T-helper 2 cell treated with Interferon-gamma antibody and Interleukin-4, amounts not matched to agents 5 μg/mL and 100 μg/mL, for 36 hours (primary cell): ENCODE results near the gene DLX4.

ENCODE experiments used
- DNase-seq: peaks from one replicate; pipeline ENCODE4 v3.0.0; 2021; ENCODE audit warnings: low spot score
- H3K27ac Mint-ChIP-seq: one replicate; pipeline ENCODE4 v1.8.0; 2021; ENCODE audit warnings: mild to moderate bottlenecking, mixed read lengths
- H3K27me3 Mint-ChIP-seq: one replicate; pipeline ENCODE4 v1.8.0; 2021; ENCODE audit warnings: low read depth, mixed read lengths
- H3K36me3 Mint-ChIP-seq: one replicate; pipeline ENCODE4 v1.8.0; 2021; ENCODE audit warnings: low read depth, mixed read lengths
- H3K4me1 Mint-ChIP-seq: one replicate; pipeline ENCODE4 v1.8.0; 2021; ENCODE audit warnings: low read depth, mixed read lengths
- H3K4me3 Mint-ChIP-seq: one replicate; pipeline ENCODE4 v1.8.0; 2022; ENCODE audit warnings: mild to moderate bottlenecking, moderate library complexity, mixed read lengths
- H3K9me3 Mint-ChIP-seq: one replicate; pipeline ENCODE4 v1.8.0; 2021; ENCODE audit warnings: mixed read lengths

DLX4 gene

GRCh38 chr17:49992933-49993422, 24.0 kb downstream of the DLX4 start:
- no peaks in the 10 kb centered on the region for H3K9me3 Mint-ChIP-seq
- peak overlapping the region; percentile 49 for H3K4me3 Mint-ChIP-seq
- peaks cover 83% of the 10 kb centered on the region for H3K27me3 Mint-ChIP-seq
- DNase-seq = no peak
- H3K27ac Mint-ChIP-seq = no peak overlapping the region
- no peaks in the 10 kb centered on the region for H3K36me3 Mint-ChIP-seq
- H3K4me1 Mint-ChIP-seq = peaks cover 19% of the 10 kb centered on the region

GRCh38 chr17:49993423-49994060, 24.6 kb downstream of the DLX4 start:
- H3K4me3 Mint-ChIP-seq = peak overlapping the region; percentile 79
- H3K27me3 Mint-ChIP-seq = peaks cover 80% of the 10 kb centered on the region
- peaks cover 22% of the 10 kb centered on the region for H3K4me1 Mint-ChIP-seq
- H3K27ac Mint-ChIP-seq = peak overlapping the region; percentile 28
- H3K9me3 Mint-ChIP-seq = no peaks in the 10 kb centered on the region
- no peaks in the 10 kb centered on the region for H3K36me3 Mint-ChIP-seq
- peak; percentile 29 for DNase-seq

DNA sequence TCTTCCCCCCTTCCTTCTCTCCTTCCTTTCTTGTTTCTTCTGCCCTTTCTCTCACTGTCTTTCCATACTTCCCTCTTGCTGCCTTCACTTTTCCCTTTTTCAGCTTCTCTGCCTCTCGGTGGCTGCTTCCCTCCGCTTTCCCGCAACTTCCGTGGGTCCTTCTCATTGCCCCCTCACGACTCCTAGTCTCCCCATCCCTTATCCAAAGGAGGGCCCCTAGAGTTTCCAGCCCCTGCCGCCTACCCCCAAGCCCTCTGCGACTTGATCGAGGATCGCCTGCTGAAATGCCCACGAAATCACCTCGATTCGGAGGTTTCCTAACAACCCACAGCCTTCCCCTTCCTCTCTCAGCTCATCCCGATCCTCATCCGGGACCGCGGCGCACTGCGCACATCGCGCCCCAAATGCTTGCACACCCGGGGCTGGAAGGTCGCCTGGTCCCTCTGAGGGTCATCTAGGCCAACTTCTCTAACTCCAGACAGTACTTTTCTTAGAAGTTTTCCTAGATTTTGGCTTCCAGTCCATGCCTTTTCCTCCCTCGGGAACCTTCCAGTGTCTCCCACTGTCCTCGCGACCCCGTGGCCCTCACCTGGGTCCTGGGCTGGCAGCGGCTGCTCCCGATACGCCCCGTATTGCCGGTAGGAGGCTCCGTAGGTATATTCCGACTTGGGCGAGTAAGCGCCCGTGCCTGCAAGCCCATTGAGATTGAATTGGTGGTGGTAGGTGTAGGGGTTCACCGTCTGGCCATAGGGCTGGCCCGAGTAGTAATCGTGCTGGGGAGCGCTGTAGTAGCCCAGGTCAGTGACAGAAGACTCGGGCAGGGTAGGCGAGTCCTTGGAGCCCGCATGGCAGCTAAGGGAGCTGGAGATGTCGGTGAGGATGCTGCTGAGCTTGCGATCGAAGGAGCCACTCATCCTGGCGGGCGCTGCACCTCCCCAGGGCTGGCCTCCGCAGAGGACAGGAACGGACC, 25.4 kb downstream of the DLX4 start:
- no peak for DNase-seq
- no peaks in the 10 kb centered on the region for H3K36me3 Mint-ChIP-seq
- peaks cover 75% of the 10 kb centered on the region for H3K27me3 Mint-ChIP-seq
- H3K9me3 Mint-ChIP-seq = no peaks in the 10 kb centered on the region
- peak overlapping the region; percentile 28 for H3K27ac Mint-ChIP-seq
- H3K4me1 Mint-ChIP-seq = peaks cover 24% of the 10 kb centered on the region
- peak overlapping the region; percentile 79 for H3K4me3 Mint-ChIP-seq

- Mint-ChIP-seq H3K27ac (peak within 1 kb of the TSS; percentile 28), H3K36me3 (no peaks in the 10 kb centered on the region)
Observed at GRCh38 chr17:49995055-49995738, 26.2 kb downstream of the DLX4 start, which contains the start of gene DLX3. TSS of gene DLX3 (minus strand) at chr17:49995224. CDS start at chr17:49994998, 226 bp downstream.

GRCh38 chr17:49996121-49996494, 27.1 kb downstream of the DLX4 start:
- DNase-seq = no peak
- Mint-ChIP-seq H3K4me1 (peaks cover 24% of the 10 kb centered on the region), H3K36me3 (no peaks in the 10 kb centered on the region), H3K27ac (no peak overlapping the region), H3K4me3 (peak overlapping the region; percentile 3), H3K9me3 (no peaks in the 10 kb centered on the region), H3K27me3 (peaks cover 73% of the 10 kb centered on the region)

More at GRCh38 chr17:49995055-49995738, 26.2 kb downstream of the DLX4 start, which contains the start of gene DLX3:
- H3K9me3 Mint-ChIP-seq = no peaks in the 10 kb centered on the region
- DNase-seq = no peak
- peaks cover 75% of the 10 kb centered on the region for H3K27me3 Mint-ChIP-seq
- peak within 1 kb of the TSS; percentile 79 for H3K4me3 Mint-ChIP-seq
- peaks cover 24% of the 10 kb centered on the region for H3K4me1 Mint-ChIP-seq

GRCh38 chr17:49996495-49997300, 27.7 kb downstream of the DLX4 start:
- Mint-ChIP-seq H3K4me1 (peaks cover 24% of the 10 kb centered on the region), H3K36me3 (no peaks in the 10 kb centered on the region), H3K27ac (peak overlapping the region; percentile 42), H3K27me3 (peaks cover 72% of the 10 kb centered on the region), H3K4me3 (peak overlapping the region; percentile 48), H3K9me3 (no peaks in the 10 kb centered on the region)
- peak; percentile 48 for DNase-seq

DNA sequence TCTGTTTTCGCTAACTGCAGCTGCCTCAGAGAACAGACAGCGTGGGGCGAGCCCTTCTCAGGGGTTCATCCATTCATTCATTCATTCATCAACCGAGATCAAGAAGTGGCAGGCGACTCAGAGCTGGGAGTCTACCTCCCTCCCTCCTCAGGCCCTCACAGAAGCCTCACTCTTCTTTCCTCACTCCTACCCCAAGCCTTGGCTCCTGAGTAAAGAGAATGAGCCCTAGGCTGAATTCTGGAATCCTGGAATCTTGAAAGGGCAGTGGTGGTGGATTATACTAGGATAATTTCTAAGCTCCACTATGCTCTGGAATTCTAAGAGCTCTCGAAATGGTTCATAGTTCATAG, 28.3 kb downstream of the DLX4 start:
- no peak for DNase-seq
- peaks cover 26% of the 10 kb centered on the region for H3K4me1 Mint-ChIP-seq
- H3K9me3 Mint-ChIP-seq = no peaks in the 10 kb centered on the region
- no peaks in the 10 kb centered on the region for H3K36me3 Mint-ChIP-seq
- H3K27me3 Mint-ChIP-seq = peaks cover 70% of the 10 kb centered on the region
- no peak overlapping the region for H3K27ac Mint-ChIP-seq
- peak overlapping the region; percentile 12 for H3K4me3 Mint-ChIP-seq

- Mint-ChIP-seq H3K4me1 (peaks cover 26% of the 10 kb centered on the region), H3K4me3 (peak overlapping the region; percentile 21)
Observed at GRCh38 chr17:49997773-49998703, 29.0 kb downstream of the DLX4 start.

GRCh38 chr17:49998836-49999511, 30.0 kb downstream of the DLX4 start:
- Mint-ChIP-seq H3K27ac (no peak overlapping the region), H3K9me3 (no peaks in the 10 kb centered on the region), H3K4me1 (peaks cover 23% of the 10 kb centered on the region), H3K27me3 (peaks cover 61% of the 10 kb centered on the region), H3K36me3 (no peaks in the 10 kb centered on the region), H3K4me3 (peak overlapping the region; percentile 21)
- DNase-seq = no peak

More at GRCh38 chr17:49997773-49998703, 29.0 kb downstream of the DLX4 start:
- Mint-ChIP-seq H3K9me3 (no peaks in the 10 kb centered on the region), H3K27ac (no peak overlapping the region), H3K27me3 (peaks cover 65% of the 10 kb centered on the region), H3K36me3 (no peaks in the 10 kb centered on the region)
- peak; percentile 72 for DNase-seq

GRCh38 chr17:50003911-50004310, 34.9 kb downstream of the DLX4 start:
- no peak for DNase-seq
- H3K4me1 Mint-ChIP-seq = peaks cover 1% of the 10 kb centered on the region
- peaks cover 40% of the 10 kb centered on the region for H3K27me3 Mint-ChIP-seq
- no peaks in the 10 kb centered on the region for H3K36me3 Mint-ChIP-seq
- H3K27ac Mint-ChIP-seq = no peak overlapping the region
- H3K4me3 Mint-ChIP-seq = no peak overlapping the region
- no peaks in the 10 kb centered on the region for H3K9me3 Mint-ChIP-seq

DNA sequence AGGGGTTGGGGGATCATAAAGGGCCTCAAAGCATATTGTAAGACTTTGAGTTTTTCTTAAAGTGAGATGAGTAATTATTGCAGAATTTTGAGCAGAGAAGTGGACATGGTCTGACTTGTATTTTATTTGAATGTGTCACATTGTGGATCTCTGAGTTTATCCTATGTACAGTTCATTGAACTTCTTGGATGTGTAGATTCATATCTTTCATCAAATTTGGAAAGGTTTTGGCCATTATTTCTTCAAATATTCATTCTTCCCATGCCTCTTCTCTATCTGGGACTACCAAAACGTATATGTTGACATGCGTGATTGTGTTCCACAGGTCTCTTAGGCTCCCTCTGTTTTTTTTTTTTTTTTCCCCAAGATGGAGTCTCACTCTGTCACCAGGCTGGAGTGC, 40.3 kb downstream of the DLX4 start:
- peaks cover 28% of the 10 kb centered on the region for H3K27me3 Mint-ChIP-seq
- H3K36me3 Mint-ChIP-seq = no peaks in the 10 kb centered on the region
- peaks cover 12% of the 10 kb centered on the region for H3K9me3 Mint-ChIP-seq
- no peak overlapping the region for H3K27ac Mint-ChIP-seq
- no peak for DNase-seq
- H3K4me1 Mint-ChIP-seq = no peaks in the 10 kb centered on the region
- no peak overlapping the region for H3K4me3 Mint-ChIP-seq

DNA sequence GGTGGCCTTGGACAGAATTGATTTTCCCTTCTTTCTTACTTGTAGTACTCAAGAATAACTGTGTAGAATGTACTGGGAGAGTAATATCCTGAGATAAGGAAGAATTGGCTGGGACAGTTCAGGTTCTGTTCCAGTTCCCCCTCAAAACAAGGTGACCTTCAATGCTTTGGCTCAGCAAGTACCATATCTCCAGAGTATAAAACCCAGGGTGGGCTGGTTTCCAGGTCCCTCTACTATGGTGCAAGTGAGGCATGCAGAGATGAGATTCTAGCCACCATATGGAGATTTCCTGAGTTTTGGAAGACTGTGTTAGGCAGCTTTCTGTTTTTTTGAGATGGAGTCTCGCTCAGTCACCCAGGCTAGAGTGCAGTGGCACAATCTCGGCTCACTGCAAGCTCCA, 44.1 kb downstream of the DLX4 start:
- Mint-ChIP-seq H3K9me3 (peaks cover 19% of the 10 kb centered on the region), H3K27me3 (peaks cover 20% of the 10 kb centered on the region), H3K36me3 (no peaks in the 10 kb centered on the region), H3K4me1 (no peaks in the 10 kb centered on the region), H3K27ac (no peak overlapping the region), H3K4me3 (no peak overlapping the region)
- no peak for DNase-seq
